ENCODE results near the gene PFKFB2. TPM values are rescaled to one million over a fixed set of nuclear protein-coding genes. Genes with fewer than 3 reads are reported as not detected.

PFKFB2 gene
- total RNA-seq, 8 experiments from 2014 or later = 4.1 to 13.4 (median 6.8) TPM

DNA sequence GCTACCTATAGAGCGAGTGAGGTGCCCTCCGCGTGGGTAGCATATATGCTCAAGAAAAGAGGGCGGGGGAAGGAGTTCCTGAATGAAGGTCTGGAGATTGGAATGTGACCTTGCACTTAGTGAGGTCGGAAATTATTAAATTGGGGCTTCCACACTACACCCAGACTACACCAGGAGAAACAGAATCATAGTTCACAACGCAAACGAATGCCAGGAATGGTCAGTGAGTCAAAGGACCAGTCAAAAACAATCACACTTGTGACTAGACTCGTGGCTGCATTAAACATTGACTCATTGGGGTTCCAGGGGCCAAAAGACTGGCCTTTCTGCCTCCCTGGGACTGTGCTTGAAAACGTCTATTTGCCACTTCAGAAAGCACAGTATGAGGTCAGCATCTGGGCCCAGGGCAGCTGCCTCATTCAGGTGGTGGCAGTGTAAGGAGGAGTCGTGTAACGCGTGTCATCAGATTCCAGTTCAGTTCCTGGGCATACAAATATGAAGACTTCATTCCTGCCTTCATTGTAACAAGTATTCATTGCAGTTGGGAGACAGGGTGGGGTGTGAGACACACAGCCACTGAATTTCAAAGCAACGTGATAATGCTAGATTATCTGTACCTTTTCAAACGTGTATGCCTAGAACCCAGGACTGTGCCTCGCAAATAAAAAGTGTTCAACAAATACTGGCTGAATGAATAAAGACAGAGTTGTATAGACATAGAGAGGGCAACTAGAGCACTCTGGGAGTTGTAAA is 1.7 kb upstream of the PFKFB2 start, which contains the start of gene YOD1:
YOD1 (minus strand) TSS at position 18 of the 753 bp plus-strand sequence. CDS start 178 bp downstream, outside the sequence.
- Histone ChIP-seq H3K27ac (peak within 1 kb of the TSS; percentile 90), H3K4me3 (peak within 1 kb of the TSS; percentile 79 to 100 (median 98)), H3K4me1 (replicated peaks in 1 of 2) (peaks cover 31 to 37% of the 10 kb centered on the region in 2 donors)
- peak in 4 of 8 experiments; percentile 4 to 22 (median 6) for ATAC-seq (replicated peaks in 6 of 8)
- in situ Hi-C loops (cut with MboI; ENCODE audit: low pct_unique_long_range_greater_than_20kb in 2 of 9, low sequenced_read_pairs in 9 of 9, unreplicated experiment in 9 of 9) = no loop called here
- WGBS, 10 experiments = 33 to 71% (median 54%) methylated on average over 2 to 15 of the region's 15 CpGs; no CpG with 5 or more reads in 1 of the 10 experiments

DNA sequence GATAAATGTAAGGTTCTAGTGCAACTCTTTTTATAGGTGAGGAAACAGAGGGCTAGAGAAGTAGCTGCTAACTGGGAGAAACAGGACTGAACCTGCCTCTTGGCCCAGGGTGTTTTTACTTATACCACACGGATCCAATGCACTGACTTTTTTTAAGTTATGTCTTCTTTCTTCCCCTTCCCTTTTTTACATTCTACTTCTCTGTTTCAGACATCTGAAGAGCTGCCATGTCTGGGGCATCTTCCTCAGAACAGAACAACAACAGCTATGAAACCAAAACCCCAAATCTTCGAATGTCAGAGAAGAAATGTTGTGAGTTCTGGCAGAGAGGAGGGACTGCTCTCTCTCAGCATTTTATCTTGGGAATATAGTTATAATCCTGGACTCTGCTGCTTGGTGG is 1.4 kb downstream of the PFKFB2 start:
- WGBS, 10 experiments = 0 to 83% (median 60%) methylated on average over 1 to 2 of the region's 2 CpGs; no CpG with 5 or more reads in 1 of the 10 experiments
- ATAC-seq (replicated peaks in 6 of 8) = no peak
- Histone ChIP-seq H3K4me3 (no peak overlapping the region), H3K4me1 (replicated peaks in 1 of 2) (peaks cover 16 to 18% of the 10 kb centered on the region in 2 donors), H3K27ac (no peak overlapping the region)
- in situ Hi-C loops (cut with MboI; ENCODE audit: low pct_unique_long_range_greater_than_20kb in 2 of 9, low sequenced_read_pairs in 9 of 9, unreplicated experiment in 9 of 9) = no loop called here

DNA sequence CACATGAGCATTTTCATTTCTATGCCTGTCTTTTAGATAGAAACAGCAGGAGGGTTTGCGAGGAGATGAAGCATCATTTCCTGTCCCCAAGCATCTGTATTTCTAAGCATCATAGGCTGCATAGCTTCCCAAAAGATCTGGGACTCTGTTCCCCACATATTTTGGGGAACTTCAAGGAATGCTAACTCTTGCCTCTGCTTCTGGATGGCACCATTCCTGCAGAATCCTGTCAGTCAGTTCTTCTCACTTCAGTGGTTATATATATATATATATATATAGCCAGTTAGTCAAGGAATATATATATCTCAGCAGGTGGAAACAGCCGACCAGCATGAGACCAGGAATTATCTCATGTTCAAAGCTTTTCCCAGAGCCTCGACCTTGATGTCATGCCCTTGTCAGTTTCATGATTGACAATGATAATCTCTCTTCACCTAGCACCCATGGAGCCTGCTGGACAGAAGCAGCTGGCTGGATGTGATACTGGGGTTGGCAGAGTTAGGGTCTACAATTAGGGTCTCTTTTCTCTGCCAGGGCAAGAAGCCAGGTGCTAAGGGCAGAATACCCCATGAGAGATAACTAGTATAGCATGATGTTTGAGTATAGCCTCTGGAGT is 2.4 kb downstream of the PFKFB2 start:
- 0 to 100% (median 74%) methylated on average over 1 to 3 of the region's 3 CpGs; no CpG with 5 or more reads in 3 of the 10 experiments for WGBS, 10 experiments
- H3K4me3 ChIP-seq = no peak overlapping the region
- peaks cover 13 to 14% of the 10 kb centered on the region in 2 donors for H3K4me1 ChIP-seq (replicated peaks in 1 of 2)
- ATAC-seq (replicated peaks in 6 of 8) = no peak
- no peak overlapping the region for H3K27ac ChIP-seq
- in situ Hi-C loops (cut with MboI; ENCODE audit: low pct_unique_long_range_greater_than_20kb in 2 of 9, low sequenced_read_pairs in 9 of 9, unreplicated experiment in 9 of 9) = no loop called here

DNA sequence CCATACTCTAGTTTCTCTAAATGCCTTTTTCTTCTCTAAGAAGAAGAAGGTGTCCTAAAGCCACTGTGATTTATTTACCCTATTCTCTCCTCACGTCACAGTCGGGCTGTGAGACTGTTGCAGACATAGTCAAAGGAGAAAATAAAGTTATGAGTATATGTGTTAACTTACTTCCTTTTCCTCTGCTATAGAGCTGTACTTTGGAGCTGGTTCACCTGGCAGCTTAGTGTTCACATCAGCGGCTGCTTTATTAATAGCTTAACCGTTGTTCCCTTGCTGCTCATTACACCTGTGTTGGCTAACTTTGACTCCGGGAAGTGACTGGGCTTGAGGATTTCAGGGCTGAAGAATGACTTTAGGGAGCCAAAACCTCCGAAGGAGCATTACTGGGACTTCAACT is 3.6 kb downstream of the PFKFB2 start:
- Histone ChIP-seq H3K27ac (no peak overlapping the region), H3K4me3 (no peak overlapping the region), H3K4me1 (replicated peaks in 1 of 2) (peaks cover 6 to 8% of the 10 kb centered on the region in 2 donors)
- in situ Hi-C loops (cut with MboI; ENCODE audit: low pct_unique_long_range_greater_than_20kb in 2 of 9, low sequenced_read_pairs in 9 of 9, unreplicated experiment in 9 of 9) = no loop called here
- no peak for ATAC-seq (replicated peaks in 6 of 8)
- 83 to 100% (median 90%) methylated on average over 2 to 6 of the region's 6 CpGs; no CpG with 5 or more reads in 1 of the 10 experiments for WGBS, 10 experiments

DNA sequence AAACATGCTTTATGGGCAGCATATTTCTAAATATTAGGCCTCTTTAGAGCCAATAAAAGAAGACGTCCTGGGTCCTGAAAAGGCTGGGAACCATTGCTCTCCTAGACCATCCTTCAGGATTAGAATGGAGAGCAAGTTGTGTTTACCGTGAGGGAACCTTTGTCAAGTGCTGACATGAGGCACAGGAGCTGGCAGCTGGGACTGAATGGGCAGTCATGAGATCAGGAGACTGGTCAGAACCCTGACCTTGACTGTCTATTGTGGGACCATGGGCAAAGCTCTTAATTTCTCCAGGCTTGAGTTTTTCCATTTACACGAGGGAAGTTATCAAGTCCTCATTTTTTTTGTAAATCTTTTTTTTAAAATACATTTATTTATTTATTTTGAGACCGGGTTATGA is 5.2 kb downstream of the PFKFB2 start:
- Histone ChIP-seq H3K4me3 (no peak overlapping the region), H3K27ac (no peak overlapping the region), H3K4me1 (replicated peaks in 1 of 2) (no peaks in the 10 kb centered on the region)
- in situ Hi-C loops (cut with MboI; ENCODE audit: low pct_unique_long_range_greater_than_20kb in 2 of 9, low sequenced_read_pairs in 9 of 9, unreplicated experiment in 9 of 9) = no loop called here
- ATAC-seq (replicated peaks in 6 of 8) = no peak
- 43 to 94% (median 78%) methylated on average over 1 to 4 of the region's 4 CpGs; no CpG with 5 or more reads in 2 of the 10 experiments for WGBS, 10 experiments

DNA sequence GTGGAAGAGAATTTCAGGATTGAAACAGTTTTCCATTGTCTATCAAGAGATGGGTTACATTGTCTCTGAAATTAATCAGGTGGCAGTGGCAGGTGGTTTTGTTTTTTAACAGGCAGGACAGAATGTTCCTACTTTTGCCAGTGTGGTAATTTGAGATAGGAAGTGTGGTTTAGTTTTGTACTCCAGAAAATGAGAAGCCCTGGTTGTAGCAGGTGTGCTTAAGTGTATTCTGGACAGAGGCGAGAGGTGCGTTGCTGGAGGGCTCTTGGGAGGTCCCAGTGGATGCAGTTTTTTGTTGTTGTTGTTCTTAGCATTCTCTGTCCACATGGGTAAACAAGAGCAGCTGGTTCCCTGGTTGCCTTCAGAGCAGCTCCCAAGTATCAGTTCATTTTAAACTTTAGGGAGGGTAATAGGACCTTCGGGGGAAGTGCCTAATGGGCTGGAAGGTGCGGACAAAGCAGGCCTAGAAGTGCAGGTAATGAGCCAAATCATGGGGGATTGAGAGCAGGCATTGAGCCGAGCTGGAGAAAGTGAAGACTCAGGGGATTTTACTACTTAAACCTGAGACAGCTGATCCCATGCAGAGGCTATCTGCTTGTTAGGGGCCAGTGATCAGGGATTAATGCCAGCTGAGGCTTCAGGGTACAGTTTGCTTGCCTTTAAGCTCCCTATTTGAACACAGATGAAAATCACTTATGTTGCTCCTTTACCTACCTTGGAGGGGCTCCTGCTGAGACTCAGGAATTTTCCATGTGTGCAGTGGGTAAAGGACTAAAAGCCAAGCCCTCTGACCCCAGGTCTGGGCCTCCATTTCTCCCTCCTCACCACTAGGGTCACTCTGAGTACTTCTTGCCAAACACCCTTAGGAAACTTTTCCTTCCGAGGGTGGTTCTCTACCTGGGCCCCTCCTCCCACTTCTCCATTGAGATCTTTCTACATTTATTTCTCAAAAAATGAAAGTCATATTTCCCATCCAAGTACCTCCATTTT is 6.1 kb downstream of the PFKFB2 start:
- Histone ChIP-seq H3K4me1 (replicated peaks in 1 of 2) (no peaks in the 10 kb centered on the region), H3K4me3 (no peak overlapping the region), H3K27ac (no peak overlapping the region)
- WGBS, 10 experiments = 43 to 100% (median 83%) methylated on average over 2 to 6 of the region's 6 CpGs; no CpG with 5 or more reads in 1 of the 10 experiments
- in situ Hi-C loops (cut with MboI; ENCODE audit: low pct_unique_long_range_greater_than_20kb in 2 of 9, low sequenced_read_pairs in 9 of 9, unreplicated experiment in 9 of 9) = no loop called here
- no peak for ATAC-seq (replicated peaks in 6 of 8)

DNA sequence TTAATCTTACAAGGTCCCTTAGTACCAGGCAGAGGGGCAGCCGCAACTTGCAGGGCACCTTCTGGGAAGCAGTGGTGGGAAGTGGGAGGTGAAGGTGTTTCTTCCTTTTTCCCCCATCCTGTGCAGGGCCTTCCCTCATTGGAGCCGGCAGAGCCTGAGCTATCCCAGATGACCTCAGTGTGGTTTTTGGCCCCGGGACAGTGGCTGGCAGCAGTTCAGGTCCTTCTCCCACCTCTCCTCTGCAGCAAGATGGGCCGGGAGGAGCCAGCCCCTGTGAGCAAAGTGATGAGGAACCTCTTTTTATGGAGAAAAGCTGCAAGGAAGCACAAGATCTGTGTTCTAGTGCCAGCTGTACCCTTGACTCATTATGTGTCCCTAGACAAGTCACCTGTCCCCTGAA is 6.8 kb downstream of the PFKFB2 start:
- in situ Hi-C loops (cut with MboI; ENCODE audit: low pct_unique_long_range_greater_than_20kb in 2 of 9, low sequenced_read_pairs in 9 of 9, unreplicated experiment in 9 of 9) = no loop called here
- 17 to 100% (median 82%) methylated on average over 1 to 3 of the region's 4 CpGs; no CpG with 5 or more reads in 1 of the 10 experiments for WGBS, 10 experiments
- ATAC-seq (replicated peaks in 6 of 8) = no peak
- Histone ChIP-seq H3K27ac (no peak overlapping the region), H3K4me3 (no peak overlapping the region), H3K4me1 (replicated peaks in 1 of 2) (no peaks in the 10 kb centered on the region)

DNA sequence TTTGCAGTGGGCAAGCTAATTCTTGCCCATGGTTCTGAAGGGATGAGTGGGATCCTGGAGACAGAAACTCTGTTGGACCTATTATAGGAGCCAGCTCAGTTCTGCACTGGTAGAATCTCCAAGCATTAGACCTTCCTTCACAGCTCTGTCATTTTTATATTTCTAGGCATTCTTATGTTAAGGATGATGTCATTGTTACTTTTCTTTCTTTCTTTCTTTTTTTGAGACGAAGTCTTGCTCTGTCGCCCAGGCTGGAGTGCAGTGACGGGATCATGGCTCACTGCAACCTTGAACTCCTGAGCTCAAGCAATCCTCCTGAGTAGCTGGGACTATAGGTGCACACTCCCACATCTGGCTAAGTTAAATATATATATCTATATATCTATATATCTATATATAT is 7.5 kb downstream of the PFKFB2 start:
- Histone ChIP-seq H3K4me1 (replicated peaks in 1 of 2) (no peaks in the 10 kb centered on the region), H3K27ac (no peak overlapping the region), H3K4me3 (no peak overlapping the region)
- in situ Hi-C loops (cut with MboI; ENCODE audit: low pct_unique_long_range_greater_than_20kb in 2 of 9, low sequenced_read_pairs in 9 of 9, unreplicated experiment in 9 of 9) = no loop called here
- ATAC-seq (replicated peaks in 6 of 8) = no peak
- WGBS, 10 experiments = 58 to 100% (median 96%) methylated on average over 2 to 3 of the region's 3 CpGs; no CpG with 5 or more reads in 2 of the 10 experiments

DNA sequence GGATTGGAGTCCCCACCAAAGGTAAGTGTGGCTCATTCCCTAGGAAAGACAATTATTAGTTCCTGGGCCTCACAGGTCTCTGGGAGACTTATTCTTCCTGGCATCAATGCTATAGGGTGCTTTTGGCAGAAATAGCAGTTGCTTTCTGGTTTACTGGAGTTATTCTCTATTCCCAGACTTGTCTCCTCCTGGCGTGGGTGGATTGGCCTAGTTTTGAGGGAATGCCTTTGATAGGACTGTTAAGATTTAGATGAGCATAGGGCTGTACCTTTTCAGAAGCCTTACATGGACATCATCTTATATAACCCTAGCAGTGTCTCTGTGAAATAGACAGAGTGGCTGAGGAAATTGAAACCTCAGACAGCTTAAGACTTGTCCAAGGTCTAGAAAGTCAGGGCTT is 9.0 kb downstream of the PFKFB2 start:
- Histone ChIP-seq H3K27ac (no peak overlapping the region), H3K4me1 (replicated peaks in 1 of 2) (no peaks in the 10 kb centered on the region), H3K4me3 (no peak overlapping the region)
- in situ Hi-C loops (cut with MboI; ENCODE audit: low pct_unique_long_range_greater_than_20kb in 2 of 9, low sequenced_read_pairs in 9 of 9, unreplicated experiment in 9 of 9) = no loop called here
- 0 to 91% (median 44%) methylated on average over 1 of the region's 1 CpG; no CpG with 5 or more reads in 5 of the 10 experiments for WGBS, 10 experiments
- ATAC-seq (replicated peaks in 6 of 8) = no peak

DNA sequence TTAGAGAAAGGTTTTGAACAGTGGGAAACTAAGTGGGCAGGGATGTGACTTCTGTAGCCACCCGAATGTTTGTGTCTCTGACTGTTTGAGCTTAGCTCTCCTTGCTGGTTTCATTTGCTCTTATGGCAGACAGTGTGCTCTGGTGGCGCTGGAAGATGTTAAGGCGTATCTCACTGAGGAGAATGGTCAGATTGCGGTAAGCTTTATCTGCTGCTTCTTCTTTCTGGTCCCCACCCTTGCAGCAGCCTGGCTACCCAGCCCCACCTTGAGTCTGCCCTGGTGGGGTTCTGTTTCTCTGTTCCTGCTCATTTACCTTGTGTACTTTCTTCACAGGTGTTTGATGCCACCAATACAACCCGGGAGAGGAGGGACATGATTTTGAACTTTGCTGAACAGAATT is 9.9 kb downstream of the PFKFB2 start:
- Histone ChIP-seq H3K4me3 (no peak overlapping the region), H3K27ac (no peak overlapping the region), H3K4me1 (replicated peaks in 1 of 2) (no peaks in the 10 kb centered on the region)
- in situ Hi-C loops (cut with MboI; ENCODE audit: low pct_unique_long_range_greater_than_20kb in 2 of 9, low sequenced_read_pairs in 9 of 9, unreplicated experiment in 9 of 9) = no loop called here
- WGBS, 10 experiments = 71 to 100% (median 88%) methylated on average over 1 to 5 of the region's 5 CpGs; no CpG with 5 or more reads in 4 of the 10 experiments
- ATAC-seq (replicated peaks in 6 of 8) = no peak

DNA sequence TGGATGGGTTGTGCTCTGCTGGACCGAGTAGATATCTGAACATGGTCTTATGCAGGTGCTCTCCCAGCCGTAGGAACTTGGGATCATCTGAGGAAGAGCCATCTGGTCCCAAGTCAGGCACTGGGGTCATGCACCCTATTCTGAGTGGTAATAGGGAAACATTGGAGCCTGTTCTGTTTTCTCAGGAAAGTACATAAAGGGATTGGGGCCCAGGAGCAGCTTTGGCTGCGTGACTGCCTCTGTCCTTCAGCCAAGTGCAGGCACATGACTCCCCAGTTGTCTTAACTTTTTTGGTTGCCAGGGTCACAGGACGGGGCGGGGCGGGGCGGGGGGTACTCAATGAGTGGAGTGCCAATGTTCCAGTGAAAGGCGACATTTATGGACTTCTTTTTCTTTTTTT is 11.5 kb downstream of the PFKFB2 start:
- WGBS, 10 experiments = 57 to 93% (median 90%) methylated on average over 2 to 4 of the region's 8 CpGs; no CpG with 5 or more reads in 3 of the 10 experiments
- Histone ChIP-seq H3K27ac (no peak overlapping the region), H3K4me1 (replicated peaks in 1 of 2) (no peaks in the 10 kb centered on the region), H3K4me3 (no peak overlapping the region)
- ATAC-seq (replicated peaks in 6 of 8) = no peak
- in situ Hi-C loops (cut with MboI; ENCODE audit: low pct_unique_long_range_greater_than_20kb in 2 of 9, low sequenced_read_pairs in 9 of 9, unreplicated experiment in 9 of 9) = no loop called here

DNA sequence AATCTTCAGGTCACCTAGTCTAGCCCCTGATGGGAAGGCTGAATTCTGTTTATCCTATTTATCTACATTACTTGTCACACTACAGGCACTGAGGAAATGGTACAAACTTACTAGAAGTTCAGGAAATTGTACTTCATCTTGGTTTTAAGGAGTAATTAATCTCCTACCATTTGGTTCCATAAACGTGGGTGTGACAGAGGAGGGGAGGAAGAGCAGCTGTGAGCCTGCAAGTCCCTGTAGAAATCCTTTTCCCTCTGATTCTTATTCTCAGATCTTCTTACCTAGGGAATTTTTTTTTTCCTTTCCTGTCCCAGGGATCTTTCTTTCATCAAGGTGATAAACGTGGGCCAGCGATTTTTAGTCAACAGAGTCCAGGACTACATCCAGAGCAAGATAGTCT is 14.1 kb downstream of the PFKFB2 start:
- no peak overlapping the region for H3K27ac ChIP-seq
- no peak overlapping the region for H3K4me3 ChIP-seq
- 50 to 89% (median 80%) methylated on average over 1 to 3 of the region's 3 CpGs; no CpG with 5 or more reads in 4 of the 10 experiments for WGBS, 10 experiments
- no peak for ATAC-seq (replicated peaks in 6 of 8)
- no peaks in the 10 kb centered on the region for H3K4me1 ChIP-seq (replicated peaks in 1 of 2)
- in situ Hi-C loops (cut with MboI; ENCODE audit: low pct_unique_long_range_greater_than_20kb in 2 of 9, low sequenced_read_pairs in 9 of 9, unreplicated experiment in 9 of 9) = no loop called here
